NCI-H526 (cell line): ENCODE results near the gene YIPF4.
A peak's percentile ranks its signal among the peaks of the same experiment; 100 is the strongest.
"Not testable (repeated sequence)": the region's sequence is repeated elsewhere in the genome, so short reads cannot be mapped to it uniquely, and the experiment has no call there.

Experiments used
- DNase-seq, 2 experiments: peaks; one replicate each; lab custom pipeline; 2025; lab: John Stamatoyannopoulos, UW

The YIPF4 gene

GRCh38 chr2:32277674-32278477 is at the start of gene YIPF4:
Gene YIPF4, plus strand, starts transcription at chr2:32277904. Its CDS starts 252 bp downstream, at chr2:32278156.
- DNase-seq = peak; percentile 85 to 89

DNA sequence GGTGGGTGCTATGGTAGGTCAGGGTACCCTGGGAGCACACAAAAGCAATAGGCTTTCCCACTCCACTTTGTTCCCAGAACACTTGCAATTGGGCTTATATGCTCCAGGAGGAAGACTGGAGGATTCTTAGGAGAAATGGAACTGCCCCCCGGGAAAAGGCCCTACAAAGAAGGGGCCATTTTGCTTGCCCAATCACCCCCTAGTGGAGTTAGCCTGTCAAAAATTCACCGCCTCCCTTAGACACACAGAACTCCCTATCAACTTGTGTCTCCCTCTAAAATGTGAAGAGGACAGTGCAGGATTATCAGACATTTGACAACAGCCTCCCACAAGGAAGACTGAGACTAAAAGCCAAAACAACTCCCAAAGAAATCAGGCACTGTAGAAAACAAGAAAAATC is 49.5 kb upstream of the YIPF4 start:
- no peak for DNase-seq

DNA sequence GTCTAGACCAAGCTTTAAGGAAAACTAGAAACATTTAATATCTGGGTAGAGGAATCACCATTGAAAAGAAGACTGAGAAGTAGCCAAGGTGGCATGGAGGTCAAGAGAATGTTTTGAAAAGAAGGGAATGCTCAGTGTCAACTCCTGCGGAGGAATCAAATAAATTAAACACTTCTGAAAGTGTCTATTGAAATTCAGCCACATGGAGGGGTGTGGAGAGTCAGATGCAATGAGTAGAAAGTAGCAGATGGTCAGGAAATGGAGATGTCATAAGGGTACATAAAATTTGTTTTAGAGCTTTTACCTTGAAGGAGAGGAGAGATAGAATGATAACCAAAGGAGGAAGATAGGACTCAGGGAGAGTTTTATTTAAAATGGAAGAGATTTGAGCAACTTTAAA is 48.1 kb upstream of the YIPF4 start:
- no peak for DNase-seq

DNA sequence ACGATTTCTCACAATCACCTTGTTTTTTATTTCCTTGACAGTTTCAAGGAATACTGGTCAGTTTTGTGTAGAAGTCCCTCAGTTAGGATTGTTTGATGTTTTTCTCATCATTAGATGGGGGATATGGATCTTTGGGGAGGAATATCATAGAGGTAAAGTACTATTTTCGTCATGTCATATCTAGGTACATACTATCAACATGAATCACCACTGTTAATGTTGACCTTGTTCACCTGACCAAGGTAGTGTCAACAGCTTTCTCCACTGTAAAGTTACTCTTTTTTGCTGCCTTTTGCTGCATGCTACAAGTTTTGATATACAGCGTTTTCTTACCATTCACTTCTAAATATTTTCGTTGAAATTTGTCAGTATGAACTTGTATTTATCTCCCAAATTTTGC is 45.7 kb upstream of the YIPF4 start:
- DNase-seq = no peak

- DNase-seq = no peak
These were observed 42.4 kb upstream of the YIPF4 start for GRCh38 chr2:32235315-32235714.

DNA sequence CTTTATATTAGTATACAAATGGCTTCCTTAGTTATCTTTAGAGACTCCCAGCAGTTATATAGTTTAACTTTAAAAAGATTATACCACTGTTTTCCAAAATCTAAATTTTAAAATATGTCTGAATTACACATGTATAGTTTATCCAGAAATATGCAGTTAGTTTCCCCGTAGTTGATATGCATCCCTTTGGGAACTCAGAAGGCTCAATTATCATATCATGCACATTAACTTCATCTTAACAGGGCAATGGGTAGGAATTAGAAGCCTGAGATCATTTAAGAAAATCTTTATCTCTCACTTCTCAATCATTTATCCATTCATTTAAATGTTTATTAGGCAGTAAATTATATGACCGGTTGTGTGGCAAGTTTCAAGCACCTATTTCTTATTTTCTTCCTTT is 40.2 kb upstream of the YIPF4 start:
- DNase-seq = no peak

DNA sequence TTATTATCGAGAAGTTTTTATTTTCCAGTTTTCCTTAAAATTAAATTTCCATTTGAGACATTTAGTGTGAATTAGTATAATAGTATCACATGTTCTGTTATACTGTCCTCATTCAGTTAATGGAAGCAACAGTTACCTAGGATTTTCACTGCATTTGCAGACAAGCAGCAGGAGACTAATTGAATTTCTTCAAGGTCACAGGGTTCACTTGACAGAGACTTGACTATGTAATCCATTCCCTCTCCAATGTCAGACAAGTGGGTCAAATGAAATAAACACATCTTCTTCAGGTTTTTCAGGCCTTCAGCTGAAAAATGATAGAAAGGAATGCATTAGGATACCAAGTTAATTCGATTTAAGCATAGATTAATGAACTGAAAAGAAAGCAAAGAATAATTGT is 39.7 kb upstream of the YIPF4 start:
- DNase-seq = no peak

DNA sequence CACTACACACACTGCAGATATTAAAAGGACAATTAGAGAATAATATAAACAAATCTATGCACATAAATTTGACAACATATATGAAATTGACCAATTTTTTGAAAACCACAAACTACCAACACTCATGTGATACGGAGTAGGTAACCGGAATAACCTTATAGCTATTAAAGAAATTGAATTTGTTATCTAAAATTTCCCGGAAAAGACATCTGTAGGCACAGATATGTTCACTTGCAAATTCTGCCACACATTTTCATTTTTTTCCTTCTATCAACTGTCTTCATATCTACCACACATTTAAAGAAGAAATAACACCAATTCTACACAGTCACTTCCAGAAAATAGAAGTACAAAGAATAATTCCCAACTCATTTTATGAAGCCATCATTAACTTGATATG is 35.4 kb upstream of the YIPF4 start:
- no peak for DNase-seq

DNA sequence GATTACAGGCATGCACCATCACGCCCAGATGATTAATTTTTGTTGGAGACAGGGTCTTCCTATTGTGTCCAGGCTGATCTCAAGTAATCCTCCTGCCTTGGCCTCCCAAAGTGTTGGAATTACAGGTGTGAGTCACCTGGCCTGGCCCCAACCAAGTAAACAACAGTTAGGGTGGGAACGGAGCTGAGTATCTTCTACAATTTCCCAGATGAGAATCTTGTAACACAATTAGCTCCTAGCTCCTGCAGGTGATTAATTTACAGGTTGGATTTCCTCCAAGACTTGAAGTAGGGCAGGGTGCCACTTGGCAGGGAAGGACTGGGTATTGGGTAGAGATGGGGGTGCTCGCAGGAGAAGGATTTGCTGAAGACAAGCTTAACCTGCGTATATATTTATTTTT is 30.8 kb upstream of the YIPF4 start:
- DNase-seq = no peak

- no peak for DNase-seq
These were observed 29.4 kb upstream of the YIPF4 start for GRCh38 chr2:32248299-32248698.

DNA sequence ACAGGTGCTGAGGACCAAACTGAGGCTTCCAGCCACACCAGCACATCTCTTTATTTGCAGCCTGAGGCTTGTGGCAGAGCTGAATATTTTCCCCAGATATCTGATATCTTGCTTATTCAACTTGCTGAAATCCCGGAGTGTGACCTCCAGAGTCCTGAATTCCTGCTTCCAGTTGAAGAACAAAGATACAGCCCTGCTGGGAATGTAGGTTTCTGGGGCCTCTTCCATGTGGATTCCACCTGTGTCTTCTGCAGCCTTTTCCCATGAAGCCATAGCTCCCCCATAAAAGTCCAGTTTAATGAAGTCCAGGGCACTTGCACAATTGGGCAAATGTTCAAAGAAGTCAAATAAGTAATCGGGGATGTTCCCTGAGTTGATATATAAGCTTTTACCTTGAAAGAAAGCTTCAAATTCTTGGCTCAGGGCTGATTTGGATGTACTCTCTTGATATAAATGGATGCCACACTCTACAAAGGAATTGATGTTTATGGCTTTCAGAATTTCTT is 27.9 kb upstream of the YIPF4 start:
- no peak for DNase-seq

- no peak for DNase-seq
These were observed 27.4 kb upstream of the YIPF4 start for GRCh38 chr2:32250290-32250689.

- DNase-seq = no peak
These were observed 19.5 kb upstream of the YIPF4 start for GRCh38 chr2:32258242-32258641.

DNA sequence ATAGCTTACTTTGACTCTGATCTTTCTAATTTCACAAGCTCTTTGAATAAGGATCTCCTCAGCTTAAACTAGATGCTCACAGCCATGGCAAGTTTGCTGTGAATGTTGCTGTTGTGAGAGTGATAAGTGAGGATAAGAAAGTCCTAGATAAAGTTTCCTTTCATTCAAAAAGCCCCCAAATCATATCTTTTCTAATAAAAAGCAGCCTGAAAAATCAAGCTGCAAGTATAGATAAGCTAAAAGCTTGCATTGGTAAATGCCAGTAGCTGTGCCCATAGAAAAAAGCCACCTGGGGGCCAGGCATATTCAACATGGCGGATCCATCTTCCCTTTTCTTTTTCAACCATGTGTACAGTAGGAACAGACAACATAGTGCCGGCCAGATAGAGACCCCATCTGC is 17.3 kb upstream of the YIPF4 start:
- DNase-seq = no peak

DNA sequence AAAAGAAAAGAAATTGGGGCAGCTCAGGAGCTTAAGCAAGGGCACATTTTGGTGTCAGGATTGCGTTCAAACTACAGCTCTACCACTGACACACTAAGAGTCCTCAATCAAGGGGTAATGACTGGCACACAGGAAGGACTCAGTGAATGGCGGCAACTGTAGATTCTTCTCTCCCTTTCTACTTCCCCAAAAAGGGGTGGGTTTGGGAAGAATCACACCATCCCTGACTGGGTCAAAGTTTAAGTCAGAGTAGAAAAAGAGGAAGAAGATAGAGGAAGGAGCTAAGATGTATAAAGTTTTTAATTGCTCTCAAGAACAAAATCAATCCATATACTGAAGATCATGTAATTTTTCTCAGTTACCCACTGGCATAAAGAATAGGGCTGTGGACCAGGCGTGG is 15.6 kb upstream of the YIPF4 start:
- DNase-seq = no peak

DNA sequence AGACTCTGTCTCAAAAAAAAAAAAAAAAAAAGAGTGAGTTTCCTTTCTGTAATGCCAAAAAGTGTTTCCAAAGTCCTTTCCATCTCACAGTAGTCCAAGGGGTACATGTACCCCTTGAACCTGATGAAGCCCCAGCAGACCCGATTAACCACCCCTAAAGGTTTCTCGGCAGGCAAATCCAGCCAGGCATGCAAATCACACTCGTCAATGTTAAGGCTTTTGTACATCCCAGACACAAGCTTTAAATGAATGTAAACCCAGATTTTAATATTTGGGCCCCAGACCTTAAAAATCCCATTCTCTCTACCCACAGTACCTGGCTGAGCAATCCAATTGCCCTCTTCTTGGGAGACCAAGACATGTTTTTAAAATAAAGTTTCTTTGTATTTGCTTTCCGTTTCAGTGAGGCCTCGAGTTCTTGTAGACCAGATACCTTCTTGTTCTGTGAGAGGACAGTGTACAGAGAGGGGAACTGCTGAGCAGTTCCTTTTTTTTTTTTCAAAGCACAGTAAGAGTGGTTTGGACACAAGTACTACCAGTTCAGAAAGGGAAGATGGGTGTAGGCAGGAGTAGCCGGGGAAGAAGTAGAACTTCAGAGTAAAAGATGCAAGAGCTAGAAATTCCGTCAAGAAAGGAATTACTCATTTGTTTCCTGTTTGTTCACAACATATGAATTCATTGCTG is 13.1 kb upstream of the YIPF4 start, which contains the start of gene NLRC4:
Gene NLRC4, minus strand, starts transcription at position 465 of the 684 bp plus-strand sequence. CDS start 8,111 bp downstream, outside the sequence.
- DNase-seq = peak in 1 of 2 experiments; percentile 55

GRCh38 chr2:32271063-32271462 is 6.6 kb upstream of the YIPF4 start:
- DNase-seq = no peak

GRCh38 chr2:32272279-32272678 is 5.4 kb upstream of the YIPF4 start:
- no peak for DNase-seq

- DNase-seq = no peak
These were observed 3.4 kb upstream of the YIPF4 start for GRCh38 chr2:32274289-32274688.

GRCh38 chr2:32275790-32276189 is 1.9 kb upstream of the YIPF4 start:
- not testable (repeated sequence) for DNase-seq

- no peak for DNase-seq
These were observed 386 bp upstream of the YIPF4 start for GRCh38 chr2:32277363-32277673.

- no peak for DNase-seq
These were observed 762 bp downstream of the YIPF4 start for GRCh38 chr2:32278478-32278853.

- DNase-seq = peak in 1 of 2 experiments; percentile 47
These were observed 6.6 kb downstream of the YIPF4 start for GRCh38 chr2:32284321-32284720.
